ENCODE measurements around the gene PIK3C2G.

- TF ChIP-seq EP300 (IDR thresholded peaks at IDR 0.05; ENCODE audit: borderline replicate concordance in 1 of 2, control insufficient read depth in 1 of 2, low read depth in 2 of 2, low read length in 2 of 2), result no peak
- no peak for TF ChIP-seq E2F4 (IDR thresholded peaks at IDR 0.05; ENCODE audit: low read depth, low read length)
- TF ChIP-seq SP1 (IDR thresholded peaks at IDR 0.05; ENCODE audit: low read depth, low read length), result no peak
- TF ChIP-seq CTCF (IDR thresholded peaks at IDR 0.05 in 2 of 3, conservative IDR thresholded peaks at IDR 0.05 in 1 of 3; ENCODE audit: control insufficient read depth in 2 of 3, extremely low read depth in 1 of 3, insufficient read depth in 1 of 3, low read depth in 3 of 3, low read length in 3 of 3), result no peak
- TF ChIP-seq GATAD2B (conservative IDR thresholded peaks at IDR 0.05; ENCODE audit: low read depth), result no peak
- no peak for TF ChIP-seq RCOR1 (conservative IDR thresholded peaks at IDR 0.05; ENCODE audit: low read depth, low read length)
- TF ChIP-seq MAX (IDR thresholded peaks at IDR 0.05; ENCODE audit: low read depth, low read length), result no peak
- no peak for TF ChIP-seq SMAD1 (IDR thresholded peaks at IDR 0.05; ENCODE audit: low read depth, partially characterized antibody)
- no peak for TF ChIP-seq E4F1 (IDR thresholded peaks at IDR 0.05; ENCODE audit: borderline replicate concordance, partially characterized antibody)
- no peak for TF ChIP-seq RFX5 (IDR thresholded peaks at IDR 0.05; ENCODE audit: low read depth, low read length)
- TF ChIP-seq IRF3 (IDR thresholded peaks at IDR 0.05), result no peak
- no peak for TF ChIP-seq FOXM1 (IDR thresholded peaks at IDR 0.05; ENCODE audit: low read depth, low read length)
- TF ChIP-seq POLR2AphosphoS5 (IDR thresholded peaks at IDR 0.05; ENCODE audit: low read length), result no peak
- no peak for TF ChIP-seq POLR2A (IDR thresholded peaks at IDR 0.05; ENCODE audit: low read depth, low read length)
Measured at GRCh38 chr12:18261273-18261672, at the start of gene PIK3C2G.

Measured in GM12878 (cell line).